Left cardiac atrium (tissue), 4 donors: Measurements from ENCODE around the gene ATP6V1G2. TPM values are rescaled to one million over a fixed set of nuclear protein-coding genes. Genes with fewer than 3 reads are reported as not detected.
"Not testable (repeated sequence)": the region's sequence is repeated elsewhere in the genome, so short reads cannot be mapped to it uniquely, and the experiment has no call there.

ENCODE experiments used
- ATAC-seq, 2 donors: fragments of 200-7000 bp; cut with Tn5 transposase; one replicate each; pipeline ENCODE4 v1.9.1; 2020; ENCODE audit warnings: mild to moderate bottlenecking in 2 of 2, moderate library complexity in 2 of 2
- DNase-seq: peaks from one replicate; pipeline ENCODE4 v3.0.0-alpha.2; 2020
- intact Hi-C, 2 donors: fragments of 100-400 bp; cut with DNase I; formaldehyde crosslinking; loops; one replicate each; pipeline versions ENCODE4 v1.14.1 to v1.15.1; 2022 to 2023
- long read RNA-seq: library from polyadenylated mRNA; unstranded; transcript quantifications from one replicate; pipeline ENCODE4 v2.0.0, GENCODE V29; 2021
- total RNA-seq, 2 donors: library from RNA; stranded (reverse); fragmentation: NEBNext Ultra II Directional; extraction: Animal tissue kit (Norgen Biotek cat#: 25700); gene quantifications; one replicate each; pipeline ENCODE4 v1.2.1, GENCODE V29; 2021
- donor health status: DM: no; HTN: yes; CAD: no.
- donor health status: DM: no; HTN: yes; CAD: no; lungs with severe emphysema.
- donor health status: DM: yes; HTN: yes; CAD: no.
- donor health status: Dilated cardiomyopathy.

ATP6V1G2 gene
- total RNA-seq, result 1 to 10 TPM; 1.9 to 2.7 TPM
- long read RNA-seq, result 0 reads

DNA sequence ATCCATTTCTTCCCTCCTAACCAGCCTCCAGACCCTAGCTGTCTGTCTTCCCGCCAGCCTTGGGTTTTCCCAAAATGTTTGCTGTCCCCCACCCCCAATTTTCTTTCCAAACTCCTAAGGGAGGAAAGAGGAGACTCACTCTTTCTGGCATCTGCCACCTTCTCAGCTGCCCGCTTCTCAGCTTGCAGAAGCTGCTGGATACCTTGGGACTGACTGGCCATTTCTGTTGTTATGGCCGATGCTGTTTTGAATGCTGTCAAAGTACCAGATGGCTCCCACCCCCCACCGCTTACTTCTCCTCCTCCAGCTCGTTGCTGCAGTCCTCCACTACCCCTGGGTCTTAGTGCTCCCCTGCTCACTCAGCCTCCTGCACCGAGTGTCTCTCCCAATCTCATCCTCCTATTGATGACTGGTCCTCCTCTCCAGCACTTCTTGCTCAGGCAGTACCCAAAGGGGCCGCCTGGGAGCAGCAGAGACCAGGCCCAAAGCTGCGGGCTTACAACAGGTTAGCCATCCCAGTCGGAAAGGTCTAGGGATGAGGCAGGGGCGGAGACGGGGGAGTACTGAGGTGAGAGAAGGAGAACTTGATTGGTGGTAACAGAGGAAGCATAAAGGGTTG lies at the start of gene ATP6V1G2:
ATP6V1G2 (minus strand) TSS at position 270 of the 619 bp plus-strand sequence; CDS start at position 221, 49 bp downstream.
- DNase-seq, result peak; percentile 87
- peak; percentile 70 to 83 for ATAC-seq
- intact Hi-C loops, result loop anchor here in 1 of 2 donors (1.0 to 5.0 kb wide), 2 partner anchors 36 to 52 kb away; partner anchors contain the start of gene LTB

DNA sequence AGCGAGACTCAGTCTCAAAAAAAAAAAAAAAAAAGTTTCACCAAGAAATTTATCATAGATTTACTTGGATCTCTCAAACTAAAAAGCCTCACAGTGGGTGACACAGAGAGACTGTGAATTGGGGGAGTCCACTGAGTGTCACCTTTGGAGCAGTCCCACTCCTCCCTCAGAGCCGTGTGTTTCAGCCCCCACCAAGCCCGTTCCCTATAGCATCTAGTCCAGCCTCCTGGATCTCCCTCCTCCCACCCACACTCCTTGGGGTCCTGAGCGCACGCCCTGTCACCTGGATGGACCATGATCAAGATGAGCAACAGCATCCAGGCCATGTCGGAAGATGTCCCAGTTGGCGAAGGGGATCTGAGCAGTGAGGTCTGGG lies 46.0 kb upstream of the ATP6V1G2 start:
- no peak for ATAC-seq
- DNase-seq, result no peak
- intact Hi-C loops, result no loop called here

DNA sequence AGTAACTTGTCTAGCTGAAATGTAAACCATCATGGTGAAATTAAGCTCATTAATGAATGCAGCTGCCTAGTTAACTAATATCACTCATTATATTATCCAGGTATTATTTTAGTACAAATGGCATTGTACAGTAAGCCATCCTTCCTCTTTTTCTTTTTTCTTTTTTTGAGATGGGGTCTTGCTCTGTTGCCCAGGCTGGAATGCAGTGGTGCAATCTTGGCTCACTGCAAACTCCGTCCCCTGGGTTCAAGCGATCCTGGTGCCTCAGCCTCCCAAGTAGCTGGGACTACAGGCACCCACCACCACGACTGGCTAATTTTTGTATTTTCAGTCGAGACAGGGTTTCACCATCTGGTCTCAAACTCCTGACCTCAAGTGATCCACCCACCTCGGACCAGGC lies 44.3 kb upstream of the ATP6V1G2 start:
- DNase-seq, ATAC-seq, intact Hi-C loops: not testable (repeated sequence)

DNA sequence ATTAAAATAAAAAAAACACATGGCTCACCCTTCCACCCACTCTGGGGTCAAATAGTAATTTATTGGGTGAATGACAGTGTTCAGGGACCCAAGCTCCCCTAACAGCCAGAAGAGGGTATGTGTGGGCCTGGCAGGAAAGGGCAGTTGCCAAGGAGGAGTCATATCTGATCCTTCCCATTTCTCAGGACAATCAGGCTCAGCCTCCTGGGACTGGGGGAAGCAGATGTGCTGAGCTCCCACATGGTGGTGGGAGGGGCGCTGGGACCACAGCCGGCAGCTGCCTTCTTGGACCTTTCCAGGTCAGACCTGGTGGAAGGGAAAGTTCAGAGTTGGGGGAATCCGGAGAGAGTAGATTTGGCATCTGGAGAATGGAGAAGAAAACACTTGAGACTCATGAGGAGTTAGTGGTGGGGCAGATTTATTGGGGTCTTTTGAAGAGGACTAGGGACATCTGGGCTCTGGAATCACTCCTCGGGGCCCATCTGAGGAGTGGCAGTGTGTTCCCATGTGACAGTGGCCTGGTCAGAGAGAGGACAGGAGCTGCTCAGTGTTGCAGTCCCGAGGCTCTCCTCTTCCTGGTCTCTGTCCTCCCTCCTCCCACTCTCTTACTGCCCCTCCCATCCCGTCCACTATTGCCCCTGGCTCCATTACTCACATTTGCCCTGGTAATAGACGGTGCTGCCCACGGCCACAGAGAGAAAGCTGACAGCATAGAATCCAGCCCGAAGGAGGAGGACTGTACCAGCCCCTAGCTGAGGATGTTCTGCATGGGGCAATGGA lies 42.7 kb upstream of the ATP6V1G2 start:
- no peak for DNase-seq
- intact Hi-C loops, result no loop called here
- ATAC-seq, result no peak

DNA sequence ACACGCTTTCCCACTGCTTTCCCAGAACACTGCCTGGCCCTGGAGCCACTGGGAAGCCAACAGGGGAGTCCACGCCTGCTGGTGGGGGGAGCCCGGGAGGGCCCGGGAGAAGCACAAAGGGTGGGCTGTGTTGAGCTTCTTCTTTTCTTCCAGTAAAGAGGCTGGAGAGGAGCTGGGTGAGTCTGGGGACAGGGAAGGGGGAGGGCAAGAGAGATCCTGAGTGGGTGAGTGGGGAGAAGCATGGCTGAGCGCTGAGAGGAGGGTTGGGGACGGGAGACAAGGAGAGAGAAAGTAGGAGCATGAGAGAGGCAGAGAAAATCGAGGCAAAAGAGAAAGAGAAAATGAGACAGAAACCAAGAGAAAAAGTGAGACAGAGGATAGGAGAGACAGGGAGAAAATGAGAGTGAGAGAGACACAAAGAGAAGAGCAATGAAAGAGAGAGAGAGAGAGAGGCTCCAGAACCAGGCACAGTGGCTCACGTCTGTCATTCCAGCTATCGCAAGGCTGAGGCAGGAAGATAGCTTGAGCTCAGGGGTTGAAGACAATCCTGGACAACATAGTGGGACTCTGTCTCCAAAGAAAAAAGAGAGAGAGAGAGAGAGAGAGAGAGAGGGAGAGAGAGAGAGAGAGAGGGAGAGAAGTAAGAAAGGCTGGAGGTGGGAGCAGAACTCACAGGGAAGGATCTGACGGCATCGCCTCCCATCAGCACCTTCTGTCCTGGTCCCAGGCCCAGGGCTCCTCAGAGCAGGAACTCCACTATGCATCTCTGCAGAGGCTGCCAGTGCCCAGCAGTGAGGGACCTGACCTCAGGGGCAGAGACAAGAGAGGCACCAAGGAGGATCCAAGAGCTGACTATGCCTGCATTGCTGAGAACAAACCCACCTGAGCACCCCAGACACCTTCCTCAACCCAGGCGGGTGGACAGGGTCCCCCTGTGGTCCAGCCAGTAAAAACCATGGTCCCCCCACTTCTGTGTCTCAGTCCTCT lies 41.7 kb upstream of the ATP6V1G2 start:
- intact Hi-C loops, result no loop called here
- no peak for ATAC-seq
- DNase-seq, result no peak

DNA sequence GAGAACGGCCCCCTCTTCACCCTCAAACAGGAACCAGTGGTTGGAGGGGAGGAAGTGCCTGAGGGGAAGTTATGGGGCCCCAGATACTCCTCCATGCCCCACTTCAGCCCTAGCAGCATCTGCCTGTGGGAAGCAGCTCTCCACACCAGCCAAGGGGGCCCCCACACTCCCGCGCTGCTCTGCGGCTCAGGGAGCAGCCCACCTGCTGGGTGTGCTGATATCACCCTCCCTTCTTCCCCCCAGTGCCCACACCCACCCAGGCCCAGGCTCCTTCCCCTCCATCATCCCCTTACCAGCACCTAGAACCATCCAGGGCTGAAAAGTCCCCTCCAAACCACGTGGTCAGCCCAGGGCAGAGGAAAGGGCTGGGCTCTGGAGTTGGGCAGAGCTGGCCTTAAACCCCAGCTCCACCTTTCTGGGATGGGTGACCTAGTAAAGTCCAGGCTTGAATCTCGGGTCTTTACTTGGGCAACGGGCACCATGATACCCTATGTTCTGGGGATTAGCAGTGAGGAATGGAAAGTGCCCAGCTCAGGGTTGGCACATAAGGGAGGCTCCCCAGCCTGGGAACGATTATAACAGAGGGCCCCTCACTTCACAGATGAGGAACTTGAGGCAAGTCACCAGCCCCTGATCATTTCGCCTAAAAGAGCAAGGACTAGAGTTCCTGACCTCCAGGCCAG lies 40.3 kb upstream of the ATP6V1G2 start:
- DNase-seq (no peak), ATAC-seq (peak; percentile 36 to 67)
- intact Hi-C loops, result no loop called here

DNA sequence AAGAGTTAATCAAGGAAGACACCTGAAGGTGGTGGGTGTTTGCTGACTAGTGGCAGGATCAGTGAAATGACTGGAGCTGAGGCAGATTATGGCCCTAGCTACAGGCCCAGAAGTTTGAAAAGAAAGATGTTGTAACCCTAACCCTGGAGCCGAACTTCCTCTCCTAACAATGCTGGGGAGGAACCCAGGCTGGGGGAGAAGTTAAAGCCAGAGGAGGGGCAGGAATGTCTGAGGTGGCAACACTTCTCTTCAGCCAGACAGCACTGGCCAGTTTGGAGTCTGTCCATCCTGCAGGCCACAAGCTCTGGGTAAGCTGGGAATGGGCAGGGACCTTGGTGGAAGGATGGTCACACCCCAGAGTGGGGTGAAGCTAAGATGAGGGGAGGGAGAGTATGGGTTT lies 39.6 kb upstream of the ATP6V1G2 start, which contains the start of gene LST1:
LST1 (plus strand) TSS at position 270 of the 400 bp plus-strand sequence. CDS start 1,023 bp downstream, outside the sequence.
- intact Hi-C loops, result no loop called here
- peak; percentile 28 for DNase-seq
- peak in 1 of 2 donors; percentile 50 for ATAC-seq

DNA sequence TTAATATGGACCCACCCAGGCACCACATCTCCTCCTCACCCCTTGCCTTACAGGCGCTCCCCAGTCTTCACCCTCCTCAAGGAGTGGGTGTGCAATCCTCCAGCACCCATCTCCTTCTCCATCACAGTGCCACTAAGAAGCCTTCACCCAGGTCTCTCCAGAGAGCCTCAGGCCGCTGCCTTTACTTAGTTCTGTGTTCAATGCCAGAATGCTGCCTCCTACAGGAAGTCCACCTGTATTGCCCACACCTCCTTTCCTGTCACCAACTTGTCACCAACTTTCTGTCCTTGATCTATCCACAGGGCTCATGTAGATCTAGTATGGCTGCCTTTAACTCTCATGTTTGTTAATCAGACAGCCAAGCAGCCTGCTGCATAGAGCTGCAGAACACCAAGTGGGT lies 39.1 kb upstream of the ATP6V1G2 start:
- intact Hi-C loops, result no loop called here
- DNase-seq (no peak), ATAC-seq (no peak)

DNA sequence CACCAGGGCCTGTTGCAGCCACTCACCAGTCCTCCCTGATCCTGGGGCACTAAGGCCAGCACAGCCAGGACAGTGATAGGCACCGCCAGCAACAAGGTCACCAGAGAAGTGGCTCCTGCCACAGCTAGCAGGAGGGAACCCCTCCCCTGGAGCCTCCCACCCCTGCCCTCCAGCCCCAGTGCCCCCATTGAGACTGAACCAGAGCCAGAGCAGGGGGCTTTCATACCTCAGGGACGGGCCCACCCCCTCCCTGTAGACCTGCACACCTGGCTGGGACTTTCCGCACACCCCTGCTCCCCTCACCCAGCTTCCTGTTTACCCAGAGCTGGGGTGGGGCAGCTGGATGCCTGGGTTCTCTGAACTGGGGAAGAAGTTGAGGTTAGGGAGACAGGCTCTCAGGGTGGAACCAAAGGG lies 35.8 kb upstream of the ATP6V1G2 start, which contains the start of gene LTB:
LTB (minus strand) TSS at position 195 of the 414 bp plus-strand sequence; CDS start at position 188, 7 bp downstream.
- intact Hi-C loops, result loop anchor here in 1 of 2 donors (5.0 kb wide), 1 partner anchor 35 kb away; the partner anchor contains the start of genes ATP6V1G2 and NFKBIL1
- no peak for ATAC-seq
- peak; percentile 27 for DNase-seq

DNA sequence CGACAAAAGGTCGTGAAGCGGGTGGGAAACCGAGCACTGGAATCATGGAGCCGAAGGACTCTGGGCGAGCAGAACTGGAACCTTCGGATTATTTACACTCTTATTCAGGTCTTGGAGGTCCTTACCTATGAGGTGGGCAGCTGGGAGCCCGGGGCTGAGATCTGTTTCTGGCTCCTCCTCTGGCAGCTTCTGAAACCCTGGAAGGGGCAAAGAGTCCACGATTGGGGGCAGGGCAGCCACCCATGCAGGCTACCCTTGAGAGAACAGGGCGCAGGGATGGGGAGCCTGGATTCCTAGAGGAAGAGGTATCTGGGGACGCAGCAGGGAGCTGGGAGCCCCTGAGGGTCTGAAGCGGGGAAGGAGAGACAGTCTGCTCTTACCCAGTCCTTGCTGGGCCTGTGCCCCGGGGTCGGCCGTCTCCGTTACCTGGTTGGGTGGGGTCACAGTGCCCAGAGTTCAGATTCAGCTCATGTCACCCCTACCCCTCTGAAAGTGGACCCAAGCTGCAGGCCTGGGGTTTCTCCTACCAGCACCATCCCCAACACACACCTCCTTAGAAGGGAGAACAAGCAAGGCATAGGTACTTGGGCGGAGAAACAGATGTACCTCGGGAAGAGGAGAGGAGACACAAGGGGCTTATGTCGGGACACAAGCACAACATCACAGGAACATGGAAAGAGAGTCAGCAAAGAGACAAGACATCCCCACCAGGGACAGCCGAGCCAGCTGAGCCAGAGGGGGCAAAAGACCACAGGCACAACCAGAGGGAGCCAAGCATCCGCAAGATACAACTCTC lies 35.2 kb upstream of the ATP6V1G2 start:
- ATAC-seq, result peak; percentile 29 to 30
- peak; percentile 36 for DNase-seq
- intact Hi-C loops, result loop anchor here in 1 of 2 donors (5.0 kb wide), 1 partner anchor 34 kb away; the partner anchor contains the start of genes ATP6V1G2 and NFKBIL1

DNA sequence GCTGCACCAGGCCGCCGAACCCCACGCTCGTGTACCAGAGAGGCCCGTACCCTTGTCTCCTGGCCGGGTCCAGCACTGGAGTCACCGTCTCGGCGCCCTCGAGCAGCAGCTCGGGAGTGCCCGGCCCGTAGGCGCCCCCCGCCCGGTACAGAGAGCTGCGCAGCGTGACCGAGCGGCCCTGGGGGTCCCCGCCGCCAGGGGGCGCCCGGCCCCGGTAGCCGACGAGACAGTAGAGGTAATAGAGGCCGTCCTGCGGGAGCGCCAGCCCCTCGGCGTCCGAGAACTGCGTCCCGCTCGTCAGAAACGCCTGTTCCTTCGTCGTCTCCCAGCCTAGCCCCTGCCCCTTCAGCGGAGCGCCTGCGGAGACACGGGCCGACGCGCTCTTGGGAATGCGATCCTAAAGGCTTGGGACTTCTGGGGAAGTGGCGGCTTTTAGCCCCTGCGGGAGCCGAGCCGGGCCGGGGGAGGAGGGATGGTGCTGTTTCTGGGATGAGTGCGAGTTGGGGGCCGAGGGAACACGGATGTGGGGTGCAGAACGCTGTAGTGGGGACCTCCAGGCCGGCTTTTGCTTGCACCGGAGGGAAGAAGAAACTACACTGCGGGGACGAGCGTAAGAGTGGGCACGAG lies 34.5 kb upstream of the ATP6V1G2 start:
- ATAC-seq (peak; percentile 98), DNase-seq (peak; percentile 91)
- intact Hi-C loops, result loop anchor here in 1 of 2 donors (5.0 kb wide), 1 partner anchor 34 kb away; the partner anchor contains the start of genes ATP6V1G2 and NFKBIL1

DNA sequence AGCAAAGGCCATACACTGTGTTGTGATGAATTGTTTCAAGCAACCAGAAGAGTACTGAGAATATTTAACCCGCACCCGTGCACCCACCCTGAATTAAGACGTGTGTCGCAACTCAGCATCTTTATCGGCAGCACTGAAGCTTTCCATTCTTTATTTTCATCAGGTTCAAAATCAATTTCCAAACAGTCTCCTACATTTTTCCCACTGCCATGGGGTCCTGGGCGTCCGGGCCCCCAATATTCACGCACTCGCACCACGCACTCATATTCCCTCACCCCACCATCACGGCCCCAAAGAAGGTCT lies 34.0 kb upstream of the ATP6V1G2 start:
- no peak for ATAC-seq
- intact Hi-C loops, result loop anchor here in 1 of 2 donors (5.0 kb wide), 1 partner anchor 33 kb away; the partner anchor contains the start of genes ATP6V1G2 and NFKBIL1
- no peak for DNase-seq

DNA sequence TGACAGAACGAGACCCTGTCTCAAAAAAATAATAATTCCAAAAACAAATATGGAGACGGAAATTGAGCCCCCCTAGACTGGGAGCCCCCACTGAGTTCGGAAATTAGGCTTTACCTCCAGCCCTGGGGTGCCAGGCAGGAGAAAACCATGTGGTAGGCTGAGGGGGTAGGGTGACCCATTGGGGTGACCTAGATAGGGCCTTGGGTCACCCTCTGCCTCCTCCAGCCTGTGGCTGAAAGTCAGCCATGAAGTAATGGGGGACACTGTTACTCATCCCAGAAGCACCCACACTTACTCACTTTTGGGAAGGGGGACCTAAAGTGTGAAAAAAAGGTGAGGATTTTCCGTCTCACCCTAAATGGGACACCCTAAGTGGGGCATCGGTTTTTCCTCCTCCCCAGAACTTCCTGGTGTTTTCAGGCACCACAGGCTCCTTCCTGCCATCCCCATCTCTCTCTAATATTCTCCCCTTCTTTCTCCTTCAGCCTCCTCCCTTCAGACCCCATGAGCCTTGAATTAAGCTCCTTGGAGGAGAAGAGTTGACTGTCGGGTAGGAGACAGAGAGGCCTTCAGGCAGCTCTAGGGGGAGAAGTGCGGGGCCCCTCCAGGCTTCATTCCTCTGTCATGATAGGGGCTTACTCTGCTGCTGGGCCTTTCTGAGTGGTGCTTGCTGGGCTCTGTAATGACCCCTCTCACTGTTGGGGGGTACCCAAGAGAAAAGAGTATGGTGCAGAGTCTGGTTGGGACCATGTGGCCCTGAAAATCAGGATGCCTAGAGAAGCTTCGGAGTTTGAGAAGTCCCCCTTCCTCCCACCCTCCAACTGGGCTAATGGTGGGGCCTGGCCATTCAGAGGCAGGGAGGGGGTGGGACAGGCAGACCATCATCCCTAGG lies 33.4 kb upstream of the ATP6V1G2 start:
- intact Hi-C loops, result loop anchor here in 1 of 2 donors (5.0 kb wide), 1 partner anchor 32 kb away; the partner anchor contains the start of genes ATP6V1G2 and NFKBIL1
- DNase-seq, result no peak
- ATAC-seq, result no peak

DNA sequence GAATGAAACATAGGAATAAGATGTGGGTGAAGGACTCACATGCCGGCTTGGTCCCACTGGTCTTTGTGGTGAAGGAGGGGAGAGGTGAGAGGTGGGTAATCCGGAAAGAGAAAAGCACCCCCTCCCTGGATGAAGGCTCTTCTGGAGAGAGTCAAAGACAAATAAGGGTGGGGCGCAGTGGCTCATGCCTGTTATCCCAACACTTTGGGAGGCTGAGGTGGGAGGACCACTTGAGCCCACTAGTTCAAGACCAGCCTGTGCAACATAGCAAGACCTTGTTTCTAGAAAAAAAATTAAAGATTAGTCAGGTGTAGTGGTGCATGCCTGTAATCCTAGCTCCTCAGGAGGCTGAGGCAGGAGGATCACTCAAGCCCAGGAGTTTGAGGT lies 32.7 kb upstream of the ATP6V1G2 start:
- ATAC-seq, result no peak
- intact Hi-C loops, result no loop called here
- no peak for DNase-seq

DNA sequence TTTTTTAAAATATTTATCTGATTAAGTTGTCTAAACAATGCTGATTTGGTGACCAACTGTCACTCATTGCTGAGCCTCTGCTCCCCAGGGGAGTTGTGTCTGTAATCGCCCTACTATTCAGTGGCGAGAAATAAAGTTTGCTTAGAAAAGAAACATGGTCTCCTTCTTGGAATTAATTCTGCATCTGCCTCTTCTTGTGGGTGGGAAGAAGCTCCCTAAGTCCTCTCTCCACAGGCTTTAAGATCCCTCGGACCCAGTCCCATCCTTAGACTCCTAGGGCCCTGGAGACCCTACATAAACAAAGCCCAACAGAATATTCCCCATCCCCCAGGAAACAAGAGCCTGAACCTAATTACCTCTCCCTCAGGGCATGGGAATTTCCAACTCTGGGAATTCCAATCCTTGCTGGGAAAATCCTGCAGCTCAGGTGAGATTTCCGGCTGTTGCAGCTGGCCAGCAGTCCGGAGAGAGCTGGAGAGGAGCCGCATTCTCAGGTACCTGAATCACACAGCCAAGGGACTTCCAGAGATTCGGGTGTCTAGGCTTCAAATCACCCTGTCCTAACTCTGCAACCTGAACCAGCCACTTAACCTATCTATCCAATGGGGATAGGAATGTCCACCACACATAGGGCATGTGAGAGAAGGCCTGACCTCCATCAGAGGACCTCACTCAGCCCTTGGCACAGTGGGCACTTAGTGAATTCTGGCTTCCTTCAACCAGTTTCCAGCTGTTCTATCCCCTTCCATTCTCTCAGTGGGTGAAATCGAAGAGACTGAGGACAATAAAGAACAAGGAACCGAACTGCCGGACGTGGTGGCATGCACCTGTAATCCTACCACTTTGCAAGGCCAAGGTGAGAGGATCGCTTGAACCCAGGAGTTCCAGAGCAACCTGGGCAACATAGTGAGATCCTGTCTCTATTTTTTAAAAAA lies 32.0 kb upstream of the ATP6V1G2 start:
- no peak for DNase-seq
- no peak for ATAC-seq
- intact Hi-C loops, result no loop called here
